GM23338 (cell line): ENCODE measurements around the gene TMEM141. TPM values are rescaled to one million over a fixed set of nuclear protein-coding genes. Genes with fewer than 3 reads are reported as not detected.

Source experiments
- ATAC-seq: fragments of 200-7000 bp; cut with Tn5 transposase; 3 replicates; pipeline ENCODE4 v1.9.1; 2020
- DNase-seq: peaks from one replicate; pipeline ENCODE4 v3.0.0-alpha.2; 2015; ENCODE audit warnings: low spot score
- H2AFZ ChIP-seq: fragments of 200-600 bp; sonication (generic); 2 replicates; pipeline ENCODE4 v1.8.0; 2016; ENCODE audit warnings: antibody characterized with exemption, mild to moderate bottlenecking, moderate library complexity
- H3F3A ChIP-seq: fragments of 200-600 bp; sonication (generic); replicated peaks from 2 replicates; pipeline ENCODE4 v1.8.0; 2017; ENCODE audit warnings: antibody characterized with exemption, mixed run types, low read depth
- H3K27ac ChIP-seq: fragments of 200-600 bp; sonication (generic); 2 replicates; pipeline ENCODE4 v1.6.1; 2016; ENCODE audit warnings: low read depth
- H3K27me3 ChIP-seq: fragments of 200-600 bp; sonication (generic); 2 replicates; pipeline ENCODE4 v1.8.0; 2016; ENCODE audit warnings: mild to moderate bottlenecking, mixed run types, moderate library complexity; ENCODE audit not compliant: insufficient read depth
- H3K36me3 ChIP-seq: fragments of 200-600 bp; sonication (generic); 2 replicates; pipeline ENCODE4 v1.8.0; 2016; ENCODE audit warnings: mild to moderate bottlenecking; ENCODE audit not compliant: insufficient read depth
- H3K4me1 ChIP-seq: fragments of 200-600 bp; sonication (generic); 2 replicates; pipeline ENCODE4 v1.8.0; 2016; ENCODE audit warnings: mild to moderate bottlenecking, moderate library complexity; ENCODE audit not compliant: insufficient read depth
- H3K4me2 ChIP-seq: fragments of 200-600 bp; sonication (generic); 2 replicates; pipeline ENCODE4 v1.7.1; 2017; ENCODE audit warnings: mixed run types
- H3K4me3 ChIP-seq: fragments of 200-600 bp; sonication (generic); 2 replicates; pipeline ENCODE4 v1.6.1; 2016; ENCODE audit warnings: mixed run types
- H3K79me2 ChIP-seq: fragments of 200-600 bp; sonication (generic); replicated peaks from 2 replicates; pipeline ENCODE4 v1.8.0; 2017; ENCODE audit warnings: mild to moderate bottlenecking; ENCODE audit not compliant: insufficient read depth
- H3K9me2 ChIP-seq: fragments of 200-600 bp; sonication (generic); 2 replicates; pipeline ENCODE4 v1.8.0; 2017; ENCODE audit not compliant: insufficient read depth
- H4K20me1 ChIP-seq: fragments of 200-600 bp; sonication (generic); replicated peaks from 2 replicates; pipeline ENCODE4 v1.8.0; 2017; ENCODE audit warnings: mild to moderate bottlenecking; ENCODE audit not compliant: insufficient read depth
- H3K27ac Mint-ChIP-seq: 2 replicates; pipeline ENCODE4 v1.8.0; 2020; ENCODE audit warnings: inconsistent platforms, mild to moderate bottlenecking, moderate library complexity, mixed read lengths
- H3K27me3 Mint-ChIP-seq: 3 replicates; pipeline ENCODE4 v1.8.0; 2022; ENCODE audit warnings: low read depth, mild to moderate bottlenecking, moderate library complexity, mixed read lengths, inconsistent platforms; ENCODE audit not compliant: insufficient read depth, poor library complexity
- H3K36me3 Mint-ChIP-seq: 3 replicates; pipeline ENCODE4 v1.8.0; 2021; ENCODE audit warnings: low read depth, mild to moderate bottlenecking, inconsistent platforms, moderate library complexity, mixed read lengths
- H3K4me1 Mint-ChIP-seq: 3 replicates; pipeline ENCODE4 v1.8.0; 2020; ENCODE audit warnings: mild to moderate bottlenecking, inconsistent platforms, mixed read lengths
- H3K4me3 Mint-ChIP-seq: 3 replicates; pipeline ENCODE4 v1.8.0; 2021; ENCODE audit warnings: moderate library complexity, mild to moderate bottlenecking, inconsistent platforms, mixed read lengths
- H3K9me3 Mint-ChIP-seq: 3 replicates; pipeline ENCODE4 v1.8.0; 2020; ENCODE audit warnings: moderate library complexity, mild to moderate bottlenecking, inconsistent platforms, mixed read lengths
- CREB1 ChIP-seq: fragments of 250-450 bp; sonication (Bioruptor Pico); IDR thresholded peaks from 2 replicates; pipeline ENCODE4 v1.5.0; 2020; ENCODE audit warnings: low read depth, mild to moderate bottlenecking, moderate library complexity
- EZH2 ChIP-seq: fragments of 200-600 bp; sonication (generic); IDR thresholded peaks from one replicate; pipeline ENCODE4 v1.8.0; 2017; ENCODE audit warnings: antibody characterized with exemption, mild to moderate bottlenecking, low read depth; ENCODE audit not compliant: unreplicated experiment
- POLR2AphosphoS5 ChIP-seq: IDR thresholded peaks from 2 replicates; pipeline ENCODE4 v1.6.1; 2016; ENCODE audit warnings: antibody characterized with exemption, low read depth
- STAT1 ChIP-seq: IDR thresholded peaks from one replicate; pipeline ENCODE4 v1.6.1; 2016; ENCODE audit warnings: antibody characterized with exemption; ENCODE audit not compliant: unreplicated experiment
- ZNF114 ChIP-seq: fragments of 250-450 bp; sonication (Bioruptor Pico); IDR thresholded peaks from 2 replicates; pipeline ENCODE4 v1.5.0; 2020; ENCODE audit warnings: mild to moderate bottlenecking, moderate library complexity
- polyA plus RNA-seq: library from polyadenylated mRNA; unstranded; fragments of >200 nt; fragmentation: Nextera tagmentation; extraction: Ambion mirVana; gene quantifications from 2 replicates; pipeline ENCODE4 v1.2.1, GENCODE V29; 2016
- total RNA-seq: library from RNA; depleted of rRNA; stranded (reverse); fragments of >200 nt; shearing (Covaris generic); gene quantifications from 2 replicates; pipeline ENCODE4 v1.2.3, GENCODE V29; 2014
- TF ChIP-seq, protein P1 (sequence below): IDR thresholded peaks from one replicate; pipeline ENCODE4 v1.6.1; 2018; ENCODE audit warnings: antibody characterized with exemption; ENCODE audit not compliant: unreplicated experiment
- TF ChIP-seq, protein P2 (sequence below), 2 experiments: fragments of 200-600 bp in 1 of 2; sonication (generic) in 1 of 2; conservative IDR thresholded peaks; 2 replicates each; pipeline versions ENCODE4 v1.5.1 to v1.6.1; 2016 to 2017; ENCODE audit warnings: antibody characterized with exemption in 2 of 2, low read depth in 2 of 2, mild to moderate bottlenecking in 2 of 2, moderate library complexity in 1 of 2

The TMEM141 gene
- total and polyA plus RNA-seq, 2 experiments from 2014 or later = 71.4 to 90.5 TPM

DNA sequence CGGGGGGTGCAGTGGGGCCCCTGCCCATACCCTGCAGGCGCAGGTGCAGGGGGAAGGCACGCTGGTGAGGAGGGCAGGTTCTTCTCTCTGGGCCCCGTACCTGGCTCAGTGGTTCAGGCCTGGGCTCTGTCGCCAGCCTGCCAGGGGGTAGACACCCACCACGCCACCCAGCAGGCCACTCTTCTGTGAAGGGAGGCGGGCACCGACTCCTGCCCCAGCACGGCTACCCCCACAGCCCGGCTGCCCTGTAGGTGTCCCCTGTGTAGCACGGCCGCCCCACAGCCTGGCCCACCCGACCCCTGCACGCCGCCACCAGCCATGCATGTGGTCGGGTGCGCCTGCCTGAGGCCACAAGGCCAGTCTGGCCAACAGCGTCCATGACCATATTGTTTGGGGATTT is 44.5 kb upstream of the TMEM141 start (continued):
- TF ChIP-seq, protein P1, sequence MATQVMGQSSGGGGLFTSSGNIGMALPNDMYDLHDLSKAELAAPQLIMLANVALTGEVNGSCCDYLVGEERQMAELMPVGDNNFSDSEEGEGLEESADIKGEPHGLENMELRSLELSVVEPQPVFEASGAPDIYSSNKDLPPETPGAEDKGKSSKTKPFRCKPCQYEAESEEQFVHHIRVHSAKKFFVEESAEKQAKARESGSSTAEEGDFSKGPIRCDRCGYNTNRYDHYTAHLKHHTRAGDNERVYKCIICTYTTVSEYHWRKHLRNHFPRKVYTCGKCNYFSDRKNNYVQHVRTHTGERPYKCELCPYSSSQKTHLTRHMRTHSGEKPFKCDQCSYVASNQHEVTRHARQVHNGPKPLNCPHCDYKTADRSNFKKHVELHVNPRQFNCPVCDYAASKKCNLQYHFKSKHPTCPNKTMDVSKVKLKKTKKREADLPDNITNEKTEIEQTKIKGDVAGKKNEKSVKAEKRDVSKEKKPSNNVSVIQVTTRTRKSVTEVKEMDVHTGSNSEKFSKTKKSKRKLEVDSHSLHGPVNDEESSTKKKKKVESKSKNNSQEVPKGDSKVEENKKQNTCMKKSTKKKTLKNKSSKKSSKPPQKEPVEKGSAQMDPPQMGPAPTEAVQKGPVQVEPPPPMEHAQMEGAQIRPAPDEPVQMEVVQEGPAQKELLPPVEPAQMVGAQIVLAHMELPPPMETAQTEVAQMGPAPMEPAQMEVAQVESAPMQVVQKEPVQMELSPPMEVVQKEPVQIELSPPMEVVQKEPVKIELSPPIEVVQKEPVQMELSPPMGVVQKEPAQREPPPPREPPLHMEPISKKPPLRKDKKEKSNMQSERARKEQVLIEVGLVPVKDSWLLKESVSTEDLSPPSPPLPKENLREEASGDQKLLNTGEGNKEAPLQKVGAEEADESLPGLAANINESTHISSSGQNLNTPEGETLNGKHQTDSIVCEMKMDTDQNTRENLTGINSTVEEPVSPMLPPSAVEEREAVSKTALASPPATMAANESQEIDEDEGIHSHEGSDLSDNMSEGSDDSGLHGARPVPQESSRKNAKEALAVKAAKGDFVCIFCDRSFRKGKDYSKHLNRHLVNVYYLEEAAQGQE = no peak
- TF ChIP-seq CREB1 (CRISPR knock-in tag) (no peak), POLR2AphosphoS5 (no peak), STAT1 (no peak), EZH2 (no peak), ZNF114 (CRISPR knock-in tag) (no peak)
- TF ChIP-seq, protein P2, sequence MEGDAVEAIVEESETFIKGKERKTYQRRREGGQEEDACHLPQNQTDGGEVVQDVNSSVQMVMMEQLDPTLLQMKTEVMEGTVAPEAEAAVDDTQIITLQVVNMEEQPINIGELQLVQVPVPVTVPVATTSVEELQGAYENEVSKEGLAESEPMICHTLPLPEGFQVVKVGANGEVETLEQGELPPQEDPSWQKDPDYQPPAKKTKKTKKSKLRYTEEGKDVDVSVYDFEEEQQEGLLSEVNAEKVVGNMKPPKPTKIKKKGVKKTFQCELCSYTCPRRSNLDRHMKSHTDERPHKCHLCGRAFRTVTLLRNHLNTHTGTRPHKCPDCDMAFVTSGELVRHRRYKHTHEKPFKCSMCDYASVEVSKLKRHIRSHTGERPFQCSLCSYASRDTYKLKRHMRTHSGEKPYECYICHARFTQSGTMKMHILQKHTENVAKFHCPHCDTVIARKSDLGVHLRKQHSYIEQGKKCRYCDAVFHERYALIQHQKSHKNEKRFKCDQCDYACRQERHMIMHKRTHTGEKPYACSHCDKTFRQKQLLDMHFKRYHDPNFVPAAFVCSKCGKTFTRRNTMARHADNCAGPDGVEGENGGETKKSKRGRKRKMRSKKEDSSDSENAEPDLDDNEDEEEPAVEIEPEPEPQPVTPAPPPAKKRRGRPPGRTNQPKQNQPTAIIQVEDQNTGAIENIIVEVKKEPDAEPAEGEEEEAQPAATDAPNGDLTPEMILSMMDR (conservative IDR thresholded peaks at IDR 0.05; ENCODE audit: low read depth in 2 of 2) = no peak

DNA sequence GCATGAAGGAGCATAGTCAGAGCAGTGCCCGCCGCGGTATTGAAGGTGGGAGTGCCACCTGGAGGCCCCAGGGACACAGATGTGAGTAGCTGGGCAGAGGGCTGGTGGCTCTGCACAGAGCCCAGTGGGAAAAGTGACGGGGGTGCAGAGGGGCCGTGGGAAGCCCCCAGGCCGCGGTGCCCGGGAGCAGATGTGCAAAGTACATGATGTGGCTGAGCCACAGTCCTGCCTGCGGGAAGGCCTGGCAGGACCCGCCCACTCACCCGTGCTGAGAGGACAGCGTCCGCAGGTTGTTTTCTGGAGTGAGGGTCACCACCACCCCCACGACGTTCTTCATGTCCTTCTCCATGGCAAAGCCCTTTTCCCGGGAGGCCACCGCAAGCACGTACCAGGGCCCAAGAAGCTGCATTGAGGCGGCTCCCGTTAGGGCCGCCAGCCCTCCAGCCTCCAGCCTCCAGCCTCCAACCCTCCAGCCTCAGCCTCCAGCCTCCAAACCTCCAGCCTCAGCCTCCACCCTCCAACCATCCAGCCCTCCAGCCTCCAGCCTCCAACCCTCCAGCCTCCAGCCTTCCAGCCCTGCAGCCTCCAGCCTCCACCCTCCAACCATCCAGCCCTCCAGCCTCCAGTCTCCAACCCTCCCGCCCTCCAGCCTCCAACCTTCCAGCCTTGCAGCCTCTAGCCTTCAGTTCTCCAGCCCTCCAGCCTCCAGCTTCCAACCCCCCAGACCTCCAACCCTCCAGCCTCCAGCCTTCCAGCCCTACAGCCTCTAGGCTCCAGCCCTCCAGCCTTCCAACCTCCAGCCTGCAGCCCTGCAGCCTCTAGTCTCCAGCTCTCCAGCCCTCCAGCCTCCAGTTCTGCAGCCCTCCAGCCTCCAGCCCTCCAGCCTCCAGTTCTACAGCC is 43.7 kb upstream of the TMEM141 start:
- H2AFZ ChIP-seq = no peak overlapping the region
- H3K79me2 ChIP-seq = no peaks in the 10 kb centered on the region
- H4K20me1 ChIP-seq = no peaks in the 10 kb centered on the region
- no peaks in the 10 kb centered on the region for H3F3A ChIP-seq
- TF ChIP-seq, protein P2 (conservative IDR thresholded peaks at IDR 0.05; ENCODE audit: low read depth in 2 of 2) = no peak
- no peaks in the 10 kb centered on the region for H3K9me2 ChIP-seq
- Mint-ChIP-seq H3K4me1 (no peaks in the 10 kb centered on the region), H3K36me3 (peaks cover 2% of the 10 kb centered on the region; the same call in 2 of the 3 replicates), H3K4me3 (no peak overlapping the region), H3K27me3 (peaks cover 4% of the 10 kb centered on the region), H3K9me3 (peaks cover 11% of the 10 kb centered on the region), H3K27ac (no peak overlapping the region)
- no peak for ATAC-seq
- no peaks in the 10 kb centered on the region for H3K36me3 ChIP-seq
- no peak overlapping the region for H3K4me2 ChIP-seq
- no peaks in the 10 kb centered on the region for H3K27me3 ChIP-seq
- H3K4me3 ChIP-seq = no peak overlapping the region
- no peak overlapping the region for H3K27ac ChIP-seq
- H3K4me1 ChIP-seq = no peaks in the 10 kb centered on the region
- DNase-seq = no peak
